Kidney (tissue), 14 donors: ENCODE measurements around the gene FAT2. TPM values are rescaled to one million over a fixed set of nuclear protein-coding genes. Genes with fewer than 3 reads are reported as not detected.

ENCODE experiments used
- DNase-seq, 5 donors: peaks; one replicate each; pipeline ENCODE4 v3.0.0-alpha.2; 2013 to 2020
- FAIRE-seq: peaks from 2 replicates; lab custom pipeline; 2012; peaks lifted over from hg19 to GRCh38; lab: Jason Lieb, UNC
- H3K27ac ChIP-seq, 2 donors: one replicate each; pipeline ENCODE4 v1.7.0; 2013; ENCODE audit warnings: low read depth in 2 of 2, low read length in 2 of 2, inconsistent platforms in 1 of 2
- H3K27me3 ChIP-seq: one replicate; pipeline ENCODE4 v1.7.1; 2013; ENCODE audit warnings: low read length, inconsistent platforms; ENCODE audit not compliant: control insufficient read depth, insufficient read depth
- H3K36me3 ChIP-seq, 3 donors: one replicate each; pipeline versions ENCODE4 v1.7.0 to v1.7.1; 2013; ENCODE audit warnings: low read length in 3 of 3, control low read depth in 1 of 3, inconsistent platforms in 1 of 3; ENCODE audit not compliant: insufficient read depth in 3 of 3, control insufficient read depth in 2 of 3
- H3K4me1 ChIP-seq, 3 donors: one replicate each; pipeline versions ENCODE4 v1.7.0 to v1.7.1; 2013; ENCODE audit warnings: low read length in 3 of 3, inconsistent platforms in 1 of 3, low read depth in 1 of 3; ENCODE audit not compliant: control insufficient read depth in 2 of 3, insufficient read depth in 2 of 3
- H3K4me3 ChIP-seq, 3 donors: one replicate each; pipeline versions ENCODE4 v1.7.0 to v1.8.1; 2013; ENCODE audit warnings: low read length in 3 of 3, control low read depth in 1 of 3, inconsistent platforms in 1 of 3
- H3K9ac ChIP-seq, 3 donors: one replicate each; pipeline versions ENCODE4 v1.7.0 to v1.7.1; 2013; ENCODE audit warnings: low read length in 3 of 3, control low read depth in 1 of 3, inconsistent platforms in 1 of 3
- H3K9me3 ChIP-seq, 3 donors: one replicate each; pipeline versions ENCODE4 v1.7.0 to v1.7.1; 2013; ENCODE audit warnings: low read length in 3 of 3, control low read depth in 1 of 3, inconsistent platforms in 1 of 3; ENCODE audit not compliant: control insufficient read depth in 2 of 3, insufficient read depth in 1 of 3
- intact Hi-C: fragments of 100-400 bp; cut with DNase I; formaldehyde crosslinking; loops from one replicate; pipeline ENCODE4 v1.11.1; 2022
- polyA plus RNA-seq: library from polyadenylated mRNA; stranded (reverse); fragments of 350-450 nt; fragmentation: Illumina TruSeq; extraction: RNeasy Lipid Tissue Mini Kit (QIAGEN cat#74804); gene quantifications from one replicate; pipeline ENCODE4 v1.2.3, GENCODE V29; 2014; ENCODE audit warnings: low read depth, low replicate concordance; ENCODE audit not compliant: insufficient read depth
- total RNA-seq: library from RNA; stranded (reverse); fragmentation: NEBNext Ultra II Directional; extraction: Animal tissue kit (Norgen Biotek cat#: 25700); gene quantifications from one replicate; pipeline ENCODE4 v1.2.1, GENCODE V29; 2021
- TF ChIP-seq, protein P1 (sequence below): IDR thresholded peaks from 3 replicates; pipeline ENCODE4 v1.5.1; 2012; ENCODE audit warnings: mild to moderate bottlenecking, moderate library complexity, borderline replicate concordance; ENCODE audit not compliant: insufficient read depth; ENCODE audit errors: extremely low read depth
- donor health status: control.
- donor health status: control.
- donor health status: control.
- donor health status: control.
- donor health status: control.
- donor health status: DM: yes; HTN: yes; CAD: no.
- donor health status: Normal renal cell carcinoma (clear cell type).

The FAT2 gene
- total and polyA plus RNA-seq, 2 donors from 2014 or later = 0.13 to 0.37 TPM

DNA sequence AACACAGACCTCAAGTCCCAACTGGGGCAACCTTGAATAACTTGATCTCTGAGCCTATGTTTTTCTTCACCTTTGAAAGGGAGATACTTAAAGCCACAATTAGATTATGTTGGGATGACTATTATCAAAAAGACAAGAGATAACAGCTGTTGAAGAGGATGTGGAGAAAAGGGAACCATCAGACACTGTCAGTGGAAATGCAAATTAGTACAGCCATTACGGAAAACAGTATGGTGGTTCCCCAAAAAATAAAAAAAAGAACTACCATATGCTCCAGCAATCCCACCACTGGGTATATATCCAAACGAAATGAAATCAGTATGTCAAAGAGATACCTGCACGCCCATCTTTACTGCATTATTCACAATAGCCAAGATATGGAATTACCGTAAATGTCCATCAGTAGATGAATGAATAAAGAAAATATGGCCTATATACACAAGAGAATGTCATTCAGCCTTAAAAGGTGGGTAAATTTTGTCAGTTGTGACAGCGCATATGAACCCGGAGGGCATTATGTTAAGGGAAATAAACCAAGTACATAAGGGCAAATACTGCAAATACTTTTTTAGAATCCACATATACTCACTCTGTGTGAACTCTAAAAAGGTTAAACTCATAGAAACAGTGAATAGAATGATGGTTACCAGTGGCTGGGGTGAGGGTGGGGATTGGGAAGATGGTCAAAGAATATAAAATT lies 12.7 kb downstream of the FAT2 start:
- H3K9ac ChIP-seq = no peak overlapping the region
- FAIRE-seq (no peak), DNase-seq (no peak)
- intact Hi-C loops = no loop called here
- H3K27ac ChIP-seq = no peak overlapping the region
- TF ChIP-seq, protein P1, sequence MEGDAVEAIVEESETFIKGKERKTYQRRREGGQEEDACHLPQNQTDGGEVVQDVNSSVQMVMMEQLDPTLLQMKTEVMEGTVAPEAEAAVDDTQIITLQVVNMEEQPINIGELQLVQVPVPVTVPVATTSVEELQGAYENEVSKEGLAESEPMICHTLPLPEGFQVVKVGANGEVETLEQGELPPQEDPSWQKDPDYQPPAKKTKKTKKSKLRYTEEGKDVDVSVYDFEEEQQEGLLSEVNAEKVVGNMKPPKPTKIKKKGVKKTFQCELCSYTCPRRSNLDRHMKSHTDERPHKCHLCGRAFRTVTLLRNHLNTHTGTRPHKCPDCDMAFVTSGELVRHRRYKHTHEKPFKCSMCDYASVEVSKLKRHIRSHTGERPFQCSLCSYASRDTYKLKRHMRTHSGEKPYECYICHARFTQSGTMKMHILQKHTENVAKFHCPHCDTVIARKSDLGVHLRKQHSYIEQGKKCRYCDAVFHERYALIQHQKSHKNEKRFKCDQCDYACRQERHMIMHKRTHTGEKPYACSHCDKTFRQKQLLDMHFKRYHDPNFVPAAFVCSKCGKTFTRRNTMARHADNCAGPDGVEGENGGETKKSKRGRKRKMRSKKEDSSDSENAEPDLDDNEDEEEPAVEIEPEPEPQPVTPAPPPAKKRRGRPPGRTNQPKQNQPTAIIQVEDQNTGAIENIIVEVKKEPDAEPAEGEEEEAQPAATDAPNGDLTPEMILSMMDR = no peak
- H3K4me3 ChIP-seq = no peak overlapping the region
- H3K4me1 ChIP-seq = no peaks in the 10 kb centered on the region
- H3K27me3 ChIP-seq = no peaks in the 10 kb centered on the region
- no peaks in the 10 kb centered on the region for H3K36me3 ChIP-seq
- no peaks in the 10 kb centered on the region for H3K9me3 ChIP-seq

DNA sequence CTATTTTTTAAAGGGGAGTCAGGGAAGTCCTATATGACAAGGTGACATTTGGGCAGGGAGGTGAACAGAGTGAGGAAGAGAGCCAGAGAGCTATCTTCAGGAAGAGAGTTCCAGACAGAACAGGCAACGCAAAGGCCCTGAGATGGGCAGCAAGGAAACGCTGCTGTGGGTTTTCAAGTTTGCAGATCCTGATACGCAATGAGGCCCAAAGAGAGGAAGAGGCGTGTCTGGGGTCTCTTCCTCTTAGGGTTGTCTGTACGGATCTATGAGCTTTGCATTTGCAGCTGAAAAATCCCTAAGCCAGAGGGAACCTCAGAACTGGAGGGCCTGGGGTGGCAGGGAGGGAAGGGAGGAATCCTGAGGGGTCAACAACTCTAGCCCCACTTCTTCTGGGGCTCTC lies 13.6 kb downstream of the FAT2 start:
- DNase-seq (no peak), FAIRE-seq (no peak)
- no peak overlapping the region for H3K9ac ChIP-seq
- no peak overlapping the region for H3K4me3 ChIP-seq
- no peaks in the 10 kb centered on the region for H3K36me3 ChIP-seq
- no peaks in the 10 kb centered on the region for H3K4me1 ChIP-seq
- H3K27ac ChIP-seq = no peak overlapping the region
- H3K27me3 ChIP-seq = no peaks in the 10 kb centered on the region
- TF ChIP-seq, protein P1 = no peak
- intact Hi-C loops = no loop called here
- H3K9me3 ChIP-seq = no peaks in the 10 kb centered on the region

DNA sequence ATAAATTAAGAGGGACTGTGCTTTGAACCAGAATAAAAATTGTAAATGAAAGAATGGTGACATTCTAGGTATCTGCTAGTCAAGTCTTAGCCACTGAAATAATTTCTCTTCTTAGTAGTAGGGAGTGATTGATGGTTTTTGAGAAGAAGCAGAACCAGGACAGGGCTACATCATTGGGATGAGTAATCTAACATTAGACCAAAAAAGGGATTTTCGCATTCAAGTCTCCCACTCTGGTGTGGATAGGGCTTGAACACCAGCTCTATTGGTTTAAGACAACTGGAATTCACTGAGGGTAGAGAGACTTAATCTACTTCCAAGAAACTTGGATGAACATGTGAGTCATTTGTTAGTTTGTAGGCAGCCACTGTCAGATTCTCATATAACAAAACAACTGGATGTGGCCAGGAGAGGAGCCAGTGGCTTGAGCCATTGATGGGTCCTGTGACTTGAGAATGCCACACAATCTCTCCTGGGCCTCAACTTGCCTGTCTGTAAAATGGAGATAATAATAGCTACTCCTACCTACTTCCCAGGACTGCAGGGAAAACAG lies 16.6 kb downstream of the FAT2 start:
- DNase-seq = no peak
- Histone ChIP-seq H3K36me3 (no peaks in the 10 kb centered on the region), H3K4me1 (no peaks in the 10 kb centered on the region), H3K9ac (no peak overlapping the region), H3K4me3 (no peak overlapping the region), H3K27me3 (no peaks in the 10 kb centered on the region), H3K9me3 (no peaks in the 10 kb centered on the region), H3K27ac (no peak overlapping the region)
- intact Hi-C loops = no loop called here
- TF ChIP-seq, protein P1 = no peak
- no peak for FAIRE-seq
